Gastroesophageal sphincter (tissue), 3 donors: ENCODE data around the gene C1QTNF12.

Experiments used
- EP300 ChIP-seq: sonication (generic); formaldehyde crosslinking; IDR thresholded peaks from one replicate; pipeline ENCODE4 v1.6.1; 2017; ENCODE audit warnings: antibody characterized with exemption, mild to moderate bottlenecking
- POLR2A ChIP-seq, 2 donors: fragments of 450-650 bp; IDR thresholded peaks; one replicate each; pipeline ENCODE4 v1.6.1; 2017; ENCODE audit warnings: antibody characterized with exemption in 2 of 2, mild to moderate bottlenecking in 2 of 2, moderate library complexity in 1 of 2
- TF ChIP-seq, protein P1 (sequence below), 4 experiments: fragments of 200-600 bp in 2 of 4; fragments of 450-650 bp in 2 of 4; sonication (generic) in 1 of 4; IDR thresholded peaks; one replicate each; pipeline ENCODE4 v1.5.1; 2017 to 2019; ENCODE audit warnings: antibody characterized with exemption in 4 of 4, mild to moderate bottlenecking in 2 of 4, moderate library complexity in 2 of 4

DNA sequence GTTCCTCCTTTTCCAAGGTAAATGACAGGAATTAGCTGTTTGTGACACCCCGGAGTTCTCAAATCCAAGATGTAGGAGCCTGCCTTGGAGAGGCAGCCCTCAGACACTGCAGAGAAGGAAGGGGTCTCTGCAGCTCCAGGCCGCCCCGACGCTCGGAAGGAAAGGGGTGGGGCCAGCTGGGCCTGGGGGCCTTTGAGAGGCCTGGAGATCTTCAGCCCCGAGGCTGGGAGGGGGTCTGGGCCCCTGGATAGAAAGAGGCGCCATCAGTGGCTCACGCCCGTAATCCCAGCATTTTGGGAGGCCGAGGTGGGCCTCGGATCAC lies 39.0 kb downstream of the C1QTNF12 start:
- TF ChIP-seq, protein P1, sequence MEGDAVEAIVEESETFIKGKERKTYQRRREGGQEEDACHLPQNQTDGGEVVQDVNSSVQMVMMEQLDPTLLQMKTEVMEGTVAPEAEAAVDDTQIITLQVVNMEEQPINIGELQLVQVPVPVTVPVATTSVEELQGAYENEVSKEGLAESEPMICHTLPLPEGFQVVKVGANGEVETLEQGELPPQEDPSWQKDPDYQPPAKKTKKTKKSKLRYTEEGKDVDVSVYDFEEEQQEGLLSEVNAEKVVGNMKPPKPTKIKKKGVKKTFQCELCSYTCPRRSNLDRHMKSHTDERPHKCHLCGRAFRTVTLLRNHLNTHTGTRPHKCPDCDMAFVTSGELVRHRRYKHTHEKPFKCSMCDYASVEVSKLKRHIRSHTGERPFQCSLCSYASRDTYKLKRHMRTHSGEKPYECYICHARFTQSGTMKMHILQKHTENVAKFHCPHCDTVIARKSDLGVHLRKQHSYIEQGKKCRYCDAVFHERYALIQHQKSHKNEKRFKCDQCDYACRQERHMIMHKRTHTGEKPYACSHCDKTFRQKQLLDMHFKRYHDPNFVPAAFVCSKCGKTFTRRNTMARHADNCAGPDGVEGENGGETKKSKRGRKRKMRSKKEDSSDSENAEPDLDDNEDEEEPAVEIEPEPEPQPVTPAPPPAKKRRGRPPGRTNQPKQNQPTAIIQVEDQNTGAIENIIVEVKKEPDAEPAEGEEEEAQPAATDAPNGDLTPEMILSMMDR (IDR thresholded peaks at IDR 0.05): no peak
- TF ChIP-seq POLR2A (IDR thresholded peaks at IDR 0.05): no peak
- no peak for TF ChIP-seq EP300
